HepG2 (cell line): ENCODE results near the gene ZNF660. TPM values are rescaled to one million over a fixed set of nuclear protein-coding genes. Genes with fewer than 3 reads are reported as not detected.

Source experiments
- ATAC-seq: fragments of 200-7000 bp; cut with Tn5 transposase; 3 replicates; pipeline ENCODE4 v1.9.1; 2020; ENCODE audit warnings: mild to moderate bottlenecking, moderate library complexity
- BruUV-seq: library from RNA; stranded (reverse); fragments of 400-500 nt; replicated peaks from 2 replicates; lab custom pipeline; 2021; lab: Mats Ljungman, UMichigan
- CTCF ChIA-PET: fragments of 300-600 bp; formaldehyde crosslinking; extraction: SDS; loops from one replicate; lab custom pipeline; 2021; ENCODE audit warnings: low total read pairs, inconsistent platforms, low intra/inter-chr PET ratio; lab: Yijun Ruan, JAX
- POLR2A ChIA-PET: fragments of 350-600 bp; sonication (Branson Sonifier 250); formaldehyde crosslinking; loops from one replicate; lab custom pipeline; 2020; ENCODE audit warnings: antibody characterized with exemption, inconsistent platforms; lab: Yijun Ruan, JAX
- DNase-seq: peaks from one replicate; pipeline ENCODE4 v3.0.0-alpha.2; 2015; ENCODE audit warnings: low spot score
- FAIRE-seq: peaks from 3 replicates; lab custom pipeline; 2011; peaks lifted over from hg19 to GRCh38; lab: Jason Lieb, UNC
- H2AFZ ChIP-seq: one replicate; pipeline ENCODE4 v1.6.1; 2011; ENCODE audit warnings: low read length, inconsistent platforms
- H3K27ac ChIP-seq: fragments of 300-600 bp; 3 replicates; pipeline ENCODE4 v1.8.0; 2011; ENCODE audit warnings: mixed run types, mild to moderate bottlenecking, mixed read lengths, low read length, inconsistent platforms; ENCODE audit not compliant: insufficient read depth; ENCODE audit errors: extremely low read length
- H3K27me3 ChIP-seq, 2 experiments: fragments of 200-600 bp in 1 of 2; 2 replicates in 1 of 2; 3 replicates in 1 of 2; pipeline versions ENCODE4 v1.6.0 to v1.8.0; 2011; ENCODE audit warnings: low read length in 2 of 2, mild to moderate bottlenecking in 2 of 2, moderate library complexity in 2 of 2, inconsistent platforms in 1 of 2; ENCODE audit not compliant: insufficient read depth in 2 of 2, control insufficient read depth in 1 of 2
- H3K36me3 ChIP-seq, 2 experiments: fragments of 200-600 bp in 1 of 2; replicated peaks in 1 of 2; 2 replicates in 1 of 2; 3 replicates in 1 of 2; pipeline versions ENCODE4 v1.5.1 to v1.8.0; 2011; ENCODE audit warnings: low read length in 2 of 2, inconsistent platforms in 1 of 2; ENCODE audit not compliant: insufficient read depth in 2 of 2, control insufficient read depth in 1 of 2
- H3K4me1 ChIP-seq: 2 replicates; pipeline ENCODE4 v1.5.1; 2012; ENCODE audit warnings: low read length, inconsistent platforms; ENCODE audit not compliant: insufficient read depth
- H3K4me2 ChIP-seq: 2 replicates; pipeline ENCODE4 v1.6.0; 2011; ENCODE audit warnings: low read depth, low read length, inconsistent platforms
- H3K4me3 ChIP-seq, 3 experiments: fragments of 200-600 bp in 1 of 3; sonication (generic), shearing (Covaris generic) in 1 of 3; replicated peaks in 1 of 3; 2 replicates each; pipeline ENCODE4 v1.5.1; 2011 to 2016; ENCODE audit warnings: low read length in 3 of 3, inconsistent platforms in 2 of 3, low read depth in 2 of 3, mild to moderate bottlenecking in 2 of 3, control low read depth in 1 of 3, mixed read lengths in 1 of 3; ENCODE audit not compliant: insufficient read depth in 1 of 3
- H3K79me2 ChIP-seq: one replicate; pipeline ENCODE4 v1.6.1; 2011; ENCODE audit warnings: low read length, inconsistent platforms; ENCODE audit not compliant: insufficient read depth
- H3K9ac ChIP-seq: 2 replicates; pipeline ENCODE4 v1.6.0; 2011; ENCODE audit warnings: mild to moderate bottlenecking, low read depth, low read length, inconsistent platforms; ENCODE audit not compliant: insufficient read depth
- H3K9me3 ChIP-seq: 2 replicates; pipeline ENCODE4 v1.5.1; 2012; ENCODE audit warnings: mild to moderate bottlenecking, low read length
- H4K20me1 ChIP-seq: 2 replicates; pipeline ENCODE4 v1.6.0; 2011; ENCODE audit warnings: inconsistent platforms, mild to moderate bottlenecking, low read length, moderate library complexity; ENCODE audit not compliant: insufficient read depth
- CC2D1A ChIP-seq: sonication (generic); formaldehyde crosslinking; IDR thresholded peaks from 2 replicates; pipeline ENCODE4 v1.8.1; 2023; ENCODE audit warnings: mild to moderate bottlenecking, missing genetic modification reagents
- FOXJ3 ChIP-seq: sonication (generic); formaldehyde crosslinking; IDR thresholded peaks from 2 replicates; pipeline ENCODE4 v1.4.0; 2020; ENCODE audit warnings: missing genetic modification reagents, mild to moderate bottlenecking, borderline replicate concordance
- RFX1 ChIP-seq: fragments of 450-650 bp; IDR thresholded peaks from 2 replicates; pipeline ENCODE4 v1.6.1; 2017
- SPEN ChIP-seq: sonication (generic); formaldehyde crosslinking; IDR thresholded peaks from 2 replicates; pipeline ENCODE4 v1.5.1; 2020; ENCODE audit warnings: low read depth, mild to moderate bottlenecking, missing genetic modification reagents
- TCF7L2 ChIP-seq: IDR thresholded peaks from 2 replicates; pipeline ENCODE4 v1.6.1; 2011; ENCODE audit warnings: mild to moderate bottlenecking, low read depth, low read length, moderate library complexity
- ZNF333 ChIP-seq: sonication (generic); formaldehyde crosslinking; IDR thresholded peaks from 2 replicates; pipeline ENCODE4 v1.4.0; 2020; ENCODE audit warnings: mild to moderate bottlenecking, missing genetic modification reagents, borderline replicate concordance
- ZNF441 ChIP-seq: sonication (generic); formaldehyde crosslinking; IDR thresholded peaks from 2 replicates; pipeline ENCODE4 v1.7.0; 2021; ENCODE audit warnings: missing genetic modification reagents, borderline replicate concordance
- WGBS: methylation state at CpG from one replicate; pipeline ENCODE4 v1.1.6; 2017; ENCODE audit warnings: low lambda C conversion rate; 5-methylcytosine and 5-hydroxymethylcytosine counted together
- in situ Hi-C: cut with HindIII; loops from 2 replicates; pipeline ENCODE4 v1.10.0; 2017; ENCODE audit warnings: low pct_unique_long_range_greater_than_20kb; ENCODE audit not compliant: extremely low pct_ligation_motif_present
- intact Hi-C: fragments of 100-400 bp; cut with micrococcal nuclease; formaldehyde crosslinking; loops from one replicate; pipeline ENCODE4 v1.10.0; 2022; ENCODE audit not compliant: unreplicated experiment
- polyA plus RNA-seq, 8 experiments: library from polyadenylated mRNA; depleted of rRNA in 3 of 8; stranded (reverse) in 7 of 8; unstranded in 1 of 8; fragments of >200 nt; fragmentation: Illumina TruSeq in 4 of 8; extraction: Trizol in 4 of 8; gene quantifications; 2 replicates each; pipeline versions ENCODE4 v1.2.1 to v1.2.3, GENCODE V29; 2011 to 2016; ENCODE audit warnings: low read depth in 4 of 8, missing spikeins in 1 of 8, mixed read lengths in 1 of 8; ENCODE audit not compliant: insufficient read depth in 1 of 8
- total RNA-seq, 5 experiments: library from RNA; depleted of rRNA; stranded (reverse); fragments of >200 nt; fragmentation: Illumina TruSeq; extraction: Trizol; gene quantifications; 2 replicates each; pipeline ENCODE4 v1.2.3, GENCODE V29; 2016; ENCODE audit warnings: low read depth in 1 of 5
- TF ChIP-seq, protein P1 (sequence below): sonication (generic); formaldehyde crosslinking; IDR thresholded peaks from 2 replicates; pipeline ENCODE4 v1.4.0; 2020; ENCODE audit warnings: mild to moderate bottlenecking, missing genetic modification reagents

Gene ZNF660
- total and polyA plus RNA-seq, 2 of the 13 experiments (the other 11 are each of a cell fraction or from before 2014, with no cell fraction given) = 0.91 to 3.3 TPM

DNA sequence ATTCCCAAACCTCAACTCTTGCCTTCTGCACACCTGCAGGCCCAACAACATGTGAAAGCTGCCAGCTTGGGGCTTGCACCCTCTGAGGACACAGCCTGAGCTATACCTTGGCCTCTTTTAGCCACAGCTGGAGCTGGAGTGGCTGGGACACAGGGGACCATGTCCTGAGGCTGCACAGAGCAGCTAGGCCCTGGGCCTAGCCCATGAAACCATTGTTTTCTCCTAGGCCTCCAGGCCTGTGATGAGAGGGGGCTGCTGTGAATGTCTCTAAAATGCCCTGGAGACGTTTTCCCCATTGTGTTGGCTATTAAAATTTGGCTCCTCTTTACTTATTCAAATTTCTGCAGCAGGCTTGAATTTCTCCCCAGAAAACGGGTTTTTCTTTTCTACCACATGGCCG is 22.6 kb upstream of the ZNF660 start:
- Histone ChIP-seq H3K9me3 (peaks cover 13% of the 10 kb centered on the region), H3K36me3 (peaks cover 3 to 7% of the 10 kb centered on the region in 2 experiments; a peak in 3 of 5 replicates), H4K20me1 (no peaks in the 10 kb centered on the region), H3K27me3 (no peaks in the 10 kb centered on the region)
- TF ChIP-seq CC2D1A (no peak), TCF7L2 (no peak), RFX1 (no peak)
- TF ChIP-seq, all 625 proteins: peak for 0
- Histone ChIP-seq H3K4me3 (no peak overlapping the region), H3K4me1 (0 out of 2 replicates have a peak, but pooled peaks cover 2% of the 10 kb centered on the region), H3K79me2 (no peaks in the 10 kb centered on the region), H3K9ac (no peak overlapping the region), H3K27ac (no peak overlapping the region), H2AFZ (no peak overlapping the region), H3K4me2 (no peak overlapping the region)
- BruUV-seq = no TSS peak
- in situ Hi-C loops (no loop called here), intact Hi-C loops (no loop called here)
- ATAC-seq (no peak), FAIRE-seq (no peak), DNase-seq (no peak)
- CTCF ChIA-PET = no interaction called here
- 33% methylated on average over 3 of the region's 3 CpGs for WGBS
- POLR2A ChIA-PET = no interaction called here

DNA sequence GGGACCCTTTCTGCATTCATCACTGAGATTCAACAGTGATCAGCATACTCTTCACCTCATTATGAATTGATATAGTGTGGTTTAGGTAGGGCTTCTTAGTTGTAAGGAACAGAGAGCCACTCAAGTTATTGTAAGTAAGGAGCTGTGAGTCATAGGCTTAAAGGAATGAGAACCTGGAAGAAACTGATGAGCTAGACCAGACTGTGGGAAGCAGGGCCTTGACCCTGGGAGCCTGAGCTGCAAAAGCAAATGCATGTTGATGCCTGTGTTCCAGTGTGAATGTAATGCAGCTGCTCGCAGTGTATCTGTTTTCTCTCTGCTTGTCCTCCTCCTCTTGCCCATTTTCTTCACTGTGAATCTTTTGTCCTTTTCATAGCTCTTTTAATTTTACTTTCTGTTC is 16.2 kb upstream of the ZNF660 start:
- Histone ChIP-seq H3K4me3 (no peak overlapping the region), H3K36me3 (peaks cover 2 to 3% of the 10 kb centered on the region in 2 experiments; a peak in 2 of 5 replicates), H3K27ac (no peak overlapping the region), H3K9me3 (peaks cover 19% of the 10 kb centered on the region; the same call in 1 of the 2 replicates), H3K4me1 (no peaks in the 10 kb centered on the region), H4K20me1 (no peaks in the 10 kb centered on the region), H3K4me2 (no peak overlapping the region), H3K79me2 (no peaks in the 10 kb centered on the region), H3K27me3 (no peaks in the 10 kb centered on the region), H3K9ac (no peak overlapping the region), H2AFZ (no peak overlapping the region)
- TF ChIP-seq SPEN (CRISPR knock-in tag) = no peak
- TF ChIP-seq ZNF333 = no peak
- TF ChIP-seq FOXJ3 = no peak
- TF ChIP-seq, protein P1, sequence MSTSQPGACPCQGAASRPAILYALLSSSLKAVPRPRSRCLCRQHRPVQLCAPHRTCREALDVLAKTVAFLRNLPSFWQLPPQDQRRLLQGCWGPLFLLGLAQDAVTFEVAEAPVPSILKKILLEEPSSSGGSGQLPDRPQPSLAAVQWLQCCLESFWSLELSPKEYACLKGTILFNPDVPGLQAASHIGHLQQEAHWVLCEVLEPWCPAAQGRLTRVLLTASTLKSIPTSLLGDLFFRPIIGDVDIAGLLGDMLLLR (CRISPR knock-in tag) = no peak
- no peak for TF ChIP-seq ZNF441 (CRISPR knock-in tag)
- no TSS peak for BruUV-seq
- FAIRE-seq (no peak), ATAC-seq (no peak), DNase-seq (no peak)
- in situ Hi-C loops (no loop called here), intact Hi-C loops (no loop called here)
- CTCF ChIA-PET = no interaction called here
- POLR2A ChIA-PET = no interaction called here
- WGBS = 48% methylated on average over 1 of the region's 1 CpG
